Mesendoderm (in vitro differentiated cells): ENCODE results near the gene XPO5.
A peak's percentile ranks its signal among the peaks of the same experiment; 100 is the strongest.

Source experiments
- DNase-seq: peaks from one replicate; pipeline ENCODE4 v3.0.0; 2013
- H2AK5ac ChIP-seq: 2 replicates; pipeline ENCODE4 v1.6.1; 2013; ENCODE audit warnings: low read length, inconsistent platforms
- H2BK120ac ChIP-seq: 2 replicates; pipeline ENCODE4 v1.6.1; 2013; ENCODE audit warnings: low read depth, mild to moderate bottlenecking, low read length, moderate library complexity, mixed read lengths
- H2BK15ac ChIP-seq: replicated peaks from 2 replicates; pipeline ENCODE4 v1.6.1; 2013; ENCODE audit warnings: low read depth, mild to moderate bottlenecking, moderate library complexity
- H2BK5ac ChIP-seq: 2 replicates; pipeline ENCODE4 v1.6.1; 2013; ENCODE audit warnings: low read length, inconsistent platforms
- H3K18ac ChIP-seq: 2 replicates; pipeline ENCODE4 v1.6.1; 2013; ENCODE audit warnings: mild to moderate bottlenecking, low read length, mixed read lengths
- H3K23ac ChIP-seq: one replicate; pipeline ENCODE4 v1.6.1; 2013; ENCODE audit warnings: low read length
- H3K27ac ChIP-seq: 2 replicates; pipeline ENCODE4 v1.5.1; 2013; ENCODE audit warnings: low read depth, mild to moderate bottlenecking, inconsistent platforms, low read length, moderate library complexity
- H3K27me3 ChIP-seq: 2 replicates; pipeline ENCODE4 v1.6.1; 2013; ENCODE audit warnings: low read length, control low read depth, mild to moderate bottlenecking, inconsistent platforms; ENCODE audit not compliant: insufficient read depth, poor library complexity
- H3K36me3 ChIP-seq: 2 replicates; pipeline ENCODE4 v1.6.1; 2013; ENCODE audit warnings: low read length, inconsistent platforms; ENCODE audit not compliant: control insufficient read depth, insufficient read depth
- H3K4ac ChIP-seq: one replicate; pipeline ENCODE4 v1.6.1; 2013; ENCODE audit warnings: low read depth, mild to moderate bottlenecking, low read length, moderate library complexity
- H3K4me1 ChIP-seq: 2 replicates; pipeline ENCODE4 v1.6.1; 2013; ENCODE audit warnings: low read depth, low read length, inconsistent platforms; ENCODE audit not compliant: control insufficient read depth
- H3K4me2 ChIP-seq: 2 replicates; pipeline ENCODE4 v1.6.1; 2013; ENCODE audit warnings: low read length
- H3K4me3 ChIP-seq: 2 replicates; pipeline ENCODE4 v1.5.1; 2013; ENCODE audit warnings: mild to moderate bottlenecking, low read length
- H3K56ac ChIP-seq: one replicate; pipeline ENCODE4 v1.6.1; 2013; ENCODE audit warnings: low read length
- H3K79me1 ChIP-seq: 2 replicates; pipeline ENCODE4 v1.6.1; 2013; ENCODE audit warnings: low read length, inconsistent platforms
- H3K79me2 ChIP-seq: 2 replicates; pipeline ENCODE4 v1.6.1; 2013; ENCODE audit warnings: mild to moderate bottlenecking, low read length; ENCODE audit not compliant: control insufficient read depth, insufficient read depth
- H3K9ac ChIP-seq: 2 replicates; pipeline ENCODE4 v1.6.1; 2013; ENCODE audit warnings: low read length, inconsistent platforms
- H4K5ac ChIP-seq: one replicate; pipeline ENCODE4 v1.6.1; 2013; ENCODE audit warnings: low read length
- H4K8ac ChIP-seq: one replicate; pipeline ENCODE4 v1.6.1; 2013; ENCODE audit warnings: low read depth, mild to moderate bottlenecking, control low read depth, low read length, moderate library complexity
- WGBS: extraction: QIAGEN DNeasy Blood & Tissue Kit; methylation state at CpG from one replicate; pipeline ENCODE4 v1.1.7; 2013; ENCODE audit warnings: low lambda C conversion rate, missing lambda C conversion rate; ENCODE audit not compliant: insufficient coverage; ENCODE audit errors: extremely low coverage; 5-methylcytosine and 5-hydroxymethylcytosine counted together

The XPO5 gene

GRCh38 chr6:43496370-43497128 is 79.3 kb downstream of the XPO5 start:
- no peak overlapping the region for H2AK5ac ChIP-seq
- H2BK5ac ChIP-seq, result no peak overlapping the region
- H3K36me3 ChIP-seq, result peaks cover 2% of the 10 kb centered on the region
- no peak overlapping the region for H2BK120ac ChIP-seq
- H3K9ac ChIP-seq, result no peak overlapping the region
- no peak overlapping the region for H3K23ac ChIP-seq
- H3K4me3 ChIP-seq, result no peak overlapping the region
- no peak overlapping the region for H2BK15ac ChIP-seq
- peak overlapping the region; percentile 18 for H3K56ac ChIP-seq
- no peak overlapping the region for H3K4ac ChIP-seq
- H3K79me1 ChIP-seq, result peaks cover 25% of the 10 kb centered on the region
- no peak overlapping the region for H4K8ac ChIP-seq
- DNase-seq, result peak; percentile 91
- WGBS, result no CpG with 5 or more reads among the region's 18 CpGs
- no peak overlapping the region for H4K5ac ChIP-seq
- H3K79me2 ChIP-seq, result peaks cover 14% of the 10 kb centered on the region
- H3K4me2 ChIP-seq, result no peak overlapping the region
- H3K27ac ChIP-seq, result no peak overlapping the region
- peak overlapping the region; percentile 13 for H3K18ac ChIP-seq
- peaks cover 7% of the 10 kb centered on the region for H3K4me1 ChIP-seq
- H3K27me3 ChIP-seq, result no peaks in the 10 kb centered on the region

- peaks cover 7% of the 10 kb centered on the region for H3K4me1 ChIP-seq
- H2BK15ac ChIP-seq, result no peak overlapping the region
- H3K18ac ChIP-seq, result no peak overlapping the region
- H3K4ac ChIP-seq, result no peak overlapping the region
- no peak overlapping the region for H2AK5ac ChIP-seq
- H3K27me3 ChIP-seq, result no peaks in the 10 kb centered on the region
- H2BK5ac ChIP-seq, result no peak overlapping the region
- no peak overlapping the region for H3K27ac ChIP-seq
- no CpG with 5 or more reads among the region's 4 CpGs for WGBS
- H3K79me2 ChIP-seq, result peaks cover 17% of the 10 kb centered on the region
- H4K8ac ChIP-seq, result no peak overlapping the region
- H3K56ac ChIP-seq, result no peak overlapping the region
- H3K4me3 ChIP-seq, result no peak overlapping the region
- no peak overlapping the region for H4K5ac ChIP-seq
- no peak overlapping the region for H3K9ac ChIP-seq
- DNase-seq, result no peak
- H3K36me3 ChIP-seq, result no peaks in the 10 kb centered on the region
- no peak overlapping the region for H3K23ac ChIP-seq
- H3K79me1 ChIP-seq, result peaks cover 25% of the 10 kb centered on the region
- no peak overlapping the region for H2BK120ac ChIP-seq
- H3K4me2 ChIP-seq, result no peak overlapping the region
Observed at GRCh38 chr6:43495409-43495941, 80.4 kb downstream of the XPO5 start.

GRCh38 chr6:43494766-43495165 is 81.1 kb downstream of the XPO5 start:
- H3K4me1 ChIP-seq, result peaks cover 7% of the 10 kb centered on the region
- H3K79me2 ChIP-seq, result peaks cover 19% of the 10 kb centered on the region
- H4K5ac ChIP-seq, result no peak overlapping the region
- no peaks in the 10 kb centered on the region for H3K27me3 ChIP-seq
- no peak overlapping the region for H3K18ac ChIP-seq
- H3K23ac ChIP-seq, result no peak overlapping the region
- no peak overlapping the region for H3K9ac ChIP-seq
- H3K27ac ChIP-seq, result no peak overlapping the region
- peaks cover 28% of the 10 kb centered on the region for H3K79me1 ChIP-seq
- no peak overlapping the region for H2BK120ac ChIP-seq
- H3K36me3 ChIP-seq, result no peaks in the 10 kb centered on the region
- no peak overlapping the region for H3K4ac ChIP-seq
- H3K4me2 ChIP-seq, result no peak overlapping the region
- H2AK5ac ChIP-seq, result no peak overlapping the region
- no peak overlapping the region for H3K56ac ChIP-seq
- H2BK15ac ChIP-seq, result no peak overlapping the region
- H4K8ac ChIP-seq, result no peak overlapping the region
- no peak for DNase-seq
- H2BK5ac ChIP-seq, result no peak overlapping the region
- no CpG with 5 or more reads among the region's 4 CpGs for WGBS
- H3K4me3 ChIP-seq, result no peak overlapping the region

- Histone ChIP-seq H3K9ac (no peak overlapping the region), H4K5ac (no peak overlapping the region), H3K27ac (no peak overlapping the region), H3K79me1 (peaks cover 31% of the 10 kb centered on the region), H3K4ac (no peak overlapping the region), H3K4me1 (peaks cover 7% of the 10 kb centered on the region), H4K8ac (no peak overlapping the region), H2BK5ac (no peak overlapping the region), H3K79me2 (peaks cover 19% of the 10 kb centered on the region), H3K36me3 (no peaks in the 10 kb centered on the region), H2BK120ac (no peak overlapping the region), H3K4me2 (no peak overlapping the region), H3K18ac (no peak overlapping the region), H3K27me3 (no peaks in the 10 kb centered on the region), H2BK15ac (no peak overlapping the region), H3K56ac (no peak overlapping the region), H3K4me3 (no peak overlapping the region), H3K23ac (no peak overlapping the region), H2AK5ac (no peak overlapping the region)
- no peak for DNase-seq
- WGBS, result no CpG with 5 or more reads among the region's 6 CpGs
Observed at GRCh38 chr6:43494321-43494720, 81.5 kb downstream of the XPO5 start.

- Histone ChIP-seq H3K79me2 (peaks cover 19% of the 10 kb centered on the region), H3K4me3 (no peak overlapping the region), H3K23ac (no peak overlapping the region), H3K18ac (no peak overlapping the region), H2AK5ac (no peak overlapping the region), H3K27me3 (no peaks in the 10 kb centered on the region), H3K4me1 (peaks cover 7% of the 10 kb centered on the region), H3K4me2 (no peak overlapping the region), H4K5ac (no peak overlapping the region), H3K27ac (no peak overlapping the region), H2BK120ac (no peak overlapping the region), H3K4ac (no peak overlapping the region), H3K36me3 (no peaks in the 10 kb centered on the region), H2BK15ac (no peak overlapping the region), H3K9ac (no peak overlapping the region), H3K79me1 (peaks cover 31% of the 10 kb centered on the region), H2BK5ac (no peak overlapping the region), H4K8ac (no peak overlapping the region), H3K56ac (no peak overlapping the region)
- no CpG with 5 or more reads among the region's 7 CpGs for WGBS
- DNase-seq, result no peak
Observed at GRCh38 chr6:43493833-43494232, 82.0 kb downstream of the XPO5 start.
